Peyer's patch (tissue), 4 donors: ENCODE results near the gene GLMP.

ENCODE experiments used
- POLR2A ChIP-seq, 2 donors: fragments of 450-650 bp; IDR thresholded peaks; one replicate each; pipeline ENCODE4 v1.5.1; 2017; ENCODE audit warnings: antibody characterized with exemption in 2 of 2, mild to moderate bottlenecking in 2 of 2, moderate library complexity in 2 of 2
- TF ChIP-seq, protein P1 (sequence below), 6 experiments: fragments of 450-650 bp in 4 of 6; fragments of 200-600 bp in 2 of 6; sonication (generic) in 1 of 6; IDR thresholded peaks; one replicate each; pipeline ENCODE4 v1.5.1; 2017 to 2019; ENCODE audit warnings: antibody characterized with exemption in 6 of 6, mild to moderate bottlenecking in 3 of 6, moderate library complexity in 1 of 6

DNA sequence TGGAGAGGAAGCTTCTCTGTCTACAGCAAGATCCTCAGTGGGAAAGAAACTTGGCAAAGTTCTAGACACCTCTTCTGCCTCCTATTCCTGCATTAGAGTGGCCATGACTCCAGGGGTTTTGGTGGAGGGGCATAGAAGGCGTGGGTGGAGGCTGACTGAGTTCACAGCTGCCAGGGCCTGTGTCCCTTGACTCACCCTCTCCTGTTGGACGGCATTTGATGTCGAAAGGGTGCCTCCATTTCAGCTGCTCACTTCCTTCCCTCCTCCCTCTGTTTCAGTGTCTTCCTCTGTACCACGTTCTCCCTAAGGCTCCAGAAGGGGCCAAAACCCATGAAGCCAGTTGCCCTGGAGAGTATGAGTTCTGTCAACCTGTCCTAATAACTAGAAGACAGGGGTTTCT is 10.7 kb downstream of the GLMP start:
- TF ChIP-seq, protein P1, sequence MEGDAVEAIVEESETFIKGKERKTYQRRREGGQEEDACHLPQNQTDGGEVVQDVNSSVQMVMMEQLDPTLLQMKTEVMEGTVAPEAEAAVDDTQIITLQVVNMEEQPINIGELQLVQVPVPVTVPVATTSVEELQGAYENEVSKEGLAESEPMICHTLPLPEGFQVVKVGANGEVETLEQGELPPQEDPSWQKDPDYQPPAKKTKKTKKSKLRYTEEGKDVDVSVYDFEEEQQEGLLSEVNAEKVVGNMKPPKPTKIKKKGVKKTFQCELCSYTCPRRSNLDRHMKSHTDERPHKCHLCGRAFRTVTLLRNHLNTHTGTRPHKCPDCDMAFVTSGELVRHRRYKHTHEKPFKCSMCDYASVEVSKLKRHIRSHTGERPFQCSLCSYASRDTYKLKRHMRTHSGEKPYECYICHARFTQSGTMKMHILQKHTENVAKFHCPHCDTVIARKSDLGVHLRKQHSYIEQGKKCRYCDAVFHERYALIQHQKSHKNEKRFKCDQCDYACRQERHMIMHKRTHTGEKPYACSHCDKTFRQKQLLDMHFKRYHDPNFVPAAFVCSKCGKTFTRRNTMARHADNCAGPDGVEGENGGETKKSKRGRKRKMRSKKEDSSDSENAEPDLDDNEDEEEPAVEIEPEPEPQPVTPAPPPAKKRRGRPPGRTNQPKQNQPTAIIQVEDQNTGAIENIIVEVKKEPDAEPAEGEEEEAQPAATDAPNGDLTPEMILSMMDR (IDR thresholded peaks at IDR 0.05), result no peak
- TF ChIP-seq POLR2A (IDR thresholded peaks at IDR 0.05), result no peak
